Measurements from ENCODE around the gene WDR1.

Gene WDR1

GRCh38 chr4:10053635-10054453, 62.8 kb downstream of the WDR1 start:
- no peak for TF ChIP-seq CTCF (conservative IDR thresholded peaks at IDR 0.05; ENCODE audit: low read depth, low read length)
- no peak overlapping the region for H3K4me3 ChIP-seq (ENCODE audit: low read length)
- DNase-seq (ENCODE audit: low read depth): no peak

- DNase-seq (ENCODE audit: low read depth): peak; percentile 52
- no peak overlapping the region for H3K4me3 ChIP-seq (ENCODE audit: low read length)
- TF ChIP-seq CTCF (conservative IDR thresholded peaks at IDR 0.05; ENCODE audit: low read depth, low read length): no peak
Measured at GRCh38 chr4:10051517-10052135, 65.0 kb downstream of the WDR1 start.

- TF ChIP-seq CTCF (conservative IDR thresholded peaks at IDR 0.05; ENCODE audit: low read depth, low read length): no peak
- no peak for DNase-seq (ENCODE audit: low read depth)
- H3K4me3 ChIP-seq (ENCODE audit: low read length): no peak overlapping the region
Measured at GRCh38 chr4:10050721-10051120, 65.9 kb downstream of the WDR1 start.

- no peak for TF ChIP-seq CTCF (conservative IDR thresholded peaks at IDR 0.05; ENCODE audit: low read depth, low read length)
- no peak overlapping the region for H3K4me3 ChIP-seq (ENCODE audit: low read length)
- DNase-seq (ENCODE audit: low read depth): no peak
Measured at GRCh38 chr4:10050261-10050661, 66.3 kb downstream of the WDR1 start.

- DNase-seq (ENCODE audit: low read depth): no peak
- TF ChIP-seq CTCF (conservative IDR thresholded peaks at IDR 0.05; ENCODE audit: low read depth, low read length): no peak
- H3K4me3 ChIP-seq (ENCODE audit: low read length): no peak overlapping the region
Measured at GRCh38 chr4:10048941-10049697, 67.5 kb downstream of the WDR1 start.

- no peak overlapping the region for H3K4me3 ChIP-seq (ENCODE audit: low read length)
- no peak for TF ChIP-seq CTCF (conservative IDR thresholded peaks at IDR 0.05; ENCODE audit: low read depth, low read length)
- DNase-seq (ENCODE audit: low read depth): no peak
Measured at GRCh38 chr4:10047967-10048366, 68.6 kb downstream of the WDR1 start.
